GM12892 (cell line): ENCODE measurements around the gene MS4A2.

ENCODE experiments used
- POLR2A ChIP-seq: IDR thresholded peaks from 2 replicates; pipeline ENCODE4 v1.6.1; 2011; ENCODE audit warnings: low read depth, low read length, control low read depth
- TAF1 ChIP-seq: IDR thresholded peaks from 2 replicates; pipeline ENCODE4 v1.6.1; 2011; ENCODE audit warnings: low read depth, mild to moderate bottlenecking, control low read depth, low read length, borderline replicate concordance

DNA sequence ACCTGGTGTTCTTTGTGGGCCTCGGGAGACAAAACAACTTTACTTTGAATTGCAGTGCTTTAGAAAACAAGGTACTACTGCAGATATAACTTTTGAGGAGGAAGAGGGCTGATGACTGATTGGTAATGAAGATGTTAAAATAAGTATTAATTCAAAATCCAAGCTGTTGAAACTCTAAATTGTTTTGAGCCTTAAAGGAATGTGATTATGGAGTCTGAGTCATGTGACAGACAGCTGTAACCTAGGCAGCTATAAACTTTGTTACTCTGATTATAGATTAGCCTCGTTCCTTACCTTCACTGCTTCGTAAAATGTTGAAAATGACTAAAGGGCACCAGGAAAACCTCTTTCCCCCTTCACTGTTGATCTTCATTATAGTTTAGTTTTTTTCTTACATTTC lies 43.4 kb downstream of the MS4A2 start:
- no peak for TF ChIP-seq TAF1
- TF ChIP-seq POLR2A = no peak
